Nephron (organoid): ENCODE data around the gene SSNA1.

Experiments used
- H3K27ac Mint-ChIP-seq, 3 experiments: 2 replicates each; pipeline ENCODE4 v1.8.0; 2020; ENCODE audit warnings: mixed read lengths in 3 of 3, mild to moderate bottlenecking in 2 of 3, moderate library complexity in 1 of 3
- H3K27me3 Mint-ChIP-seq: 2 replicates; pipeline ENCODE4 v1.8.0; 2021; ENCODE audit warnings: low read depth, mild to moderate bottlenecking, moderate library complexity, mixed read lengths
- H3K36me3 Mint-ChIP-seq: 2 replicates; pipeline ENCODE4 v1.8.0; 2020; ENCODE audit warnings: low read depth, mixed read lengths
- H3K4me1 Mint-ChIP-seq: 2 replicates; pipeline ENCODE4 v1.8.0; 2020; ENCODE audit warnings: mixed read lengths
- H3K4me3 Mint-ChIP-seq, 3 experiments: 2 replicates each; pipeline ENCODE4 v1.8.0; 2020; ENCODE audit warnings: mild to moderate bottlenecking in 3 of 3, mixed read lengths in 3 of 3, moderate library complexity in 2 of 3
- H3K9me3 Mint-ChIP-seq: 2 replicates; pipeline ENCODE4 v1.8.0; 2020; ENCODE audit warnings: mixed read lengths
- TF ChIP-seq, protein P1 (sequence below), 3 experiments: fragments of 200-600 bp; sonication (generic); IDR thresholded peaks; one replicate each; pipeline ENCODE4 v1.5.0; 2021; ENCODE audit warnings: antibody characterized with exemption in 3 of 3; ENCODE audit not compliant: unreplicated experiment in 3 of 3

SSNA1 gene

DNA sequence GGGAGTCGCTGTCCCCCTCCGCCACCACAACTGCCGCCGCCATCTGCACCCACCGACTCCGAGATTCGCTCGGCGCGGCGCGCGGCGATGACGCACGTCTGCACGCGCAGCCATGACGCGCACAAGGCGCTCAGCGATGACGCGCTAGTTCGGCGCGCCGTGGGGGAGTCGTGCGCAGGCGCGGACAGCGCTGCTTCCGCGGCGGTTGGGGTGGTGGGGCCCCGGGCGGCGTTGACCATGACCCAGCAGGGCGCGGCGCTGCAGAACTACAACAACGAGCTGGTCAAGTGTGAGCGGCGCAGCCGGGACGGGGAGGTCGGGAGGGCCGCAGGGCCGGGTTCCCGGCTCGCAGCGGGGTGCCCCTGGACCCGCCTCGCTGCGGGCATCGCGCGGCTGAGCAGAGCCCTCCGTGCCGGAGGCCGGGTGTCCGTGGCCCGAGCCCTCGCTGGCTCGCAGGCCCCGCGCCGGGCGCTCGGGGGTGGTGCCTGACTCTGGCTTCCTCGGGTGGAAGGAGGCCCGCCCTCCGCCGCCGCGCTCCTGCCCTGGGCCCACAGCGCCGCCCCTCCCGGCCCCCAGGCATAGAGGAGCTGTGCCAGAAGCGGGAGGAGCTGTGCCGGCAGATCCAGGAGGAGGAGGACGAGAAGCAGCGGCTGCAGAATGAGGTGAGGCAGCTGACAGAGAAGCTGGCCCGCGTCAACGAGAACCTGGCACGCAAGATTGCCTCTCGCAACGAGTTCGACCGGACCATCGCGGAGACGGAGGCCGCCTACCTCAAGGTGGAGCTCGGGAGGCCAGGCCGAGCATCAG lies at the start of gene SSNA1, which contains the start of gene ANAPC2:
Gene SSNA1 (plus strand): TSS at position 187 of the 807 bp plus-strand sequence. CDS start 51 bp downstream, at position 238.
Gene ANAPC2 (minus strand): TSS at position 71 of the 807 bp plus-strand sequence. CDS start 28 bp downstream, at position 43.
- Mint-ChIP-seq H3K9me3 (no peaks in the 10 kb centered on the region), H3K4me3 (peak within 1 kb of the TSS; percentile 91 to 99 (median 94))

GRCh38 chr9:137138722-137139467 lies 49.6 kb upstream of the SSNA1 start, which contains the start of gene GRIN1:
Gene GRIN1, plus strand, starts transcription at chr9:137139154. Its CDS starts 333 bp downstream, at chr9:137139487.
- peaks cover 84% of the 10 kb centered on the region for H3K27me3 Mint-ChIP-seq
- TF ChIP-seq, protein P1, sequence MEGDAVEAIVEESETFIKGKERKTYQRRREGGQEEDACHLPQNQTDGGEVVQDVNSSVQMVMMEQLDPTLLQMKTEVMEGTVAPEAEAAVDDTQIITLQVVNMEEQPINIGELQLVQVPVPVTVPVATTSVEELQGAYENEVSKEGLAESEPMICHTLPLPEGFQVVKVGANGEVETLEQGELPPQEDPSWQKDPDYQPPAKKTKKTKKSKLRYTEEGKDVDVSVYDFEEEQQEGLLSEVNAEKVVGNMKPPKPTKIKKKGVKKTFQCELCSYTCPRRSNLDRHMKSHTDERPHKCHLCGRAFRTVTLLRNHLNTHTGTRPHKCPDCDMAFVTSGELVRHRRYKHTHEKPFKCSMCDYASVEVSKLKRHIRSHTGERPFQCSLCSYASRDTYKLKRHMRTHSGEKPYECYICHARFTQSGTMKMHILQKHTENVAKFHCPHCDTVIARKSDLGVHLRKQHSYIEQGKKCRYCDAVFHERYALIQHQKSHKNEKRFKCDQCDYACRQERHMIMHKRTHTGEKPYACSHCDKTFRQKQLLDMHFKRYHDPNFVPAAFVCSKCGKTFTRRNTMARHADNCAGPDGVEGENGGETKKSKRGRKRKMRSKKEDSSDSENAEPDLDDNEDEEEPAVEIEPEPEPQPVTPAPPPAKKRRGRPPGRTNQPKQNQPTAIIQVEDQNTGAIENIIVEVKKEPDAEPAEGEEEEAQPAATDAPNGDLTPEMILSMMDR (IDR thresholded peaks at IDR 0.05; ENCODE audit: unreplicated experiment in 3 of 3): no peak
- peaks cover 2% of the 10 kb centered on the region for H3K9me3 Mint-ChIP-seq
- no peaks in the 10 kb centered on the region for H3K36me3 Mint-ChIP-seq
- H3K27ac Mint-ChIP-seq: no peak within 1 kb of the TSS
- no peak within 1 kb of the TSS for H3K4me3 Mint-ChIP-seq
- H3K4me1 Mint-ChIP-seq: no peaks in the 10 kb centered on the region

More for the DNA sequence above, at the start of gene SSNA1, which contains the start of gene ANAPC2:
- Mint-ChIP-seq H3K27me3 (no peaks in the 10 kb centered on the region), H3K36me3 (peaks cover 6% of the 10 kb centered on the region), H3K4me1 (peaks cover 32% of the 10 kb centered on the region), H3K27ac (peak within 1 kb of the TSS; percentile 84 to 96 (median 91))
- TF ChIP-seq, protein P1 (IDR thresholded peaks at IDR 0.05; ENCODE audit: unreplicated experiment in 3 of 3): peak in 2 of 3 experiments; percentile 14 to 29

- no peak overlapping the region for H3K4me3 Mint-ChIP-seq
- TF ChIP-seq, protein P1 (IDR thresholded peaks at IDR 0.05; ENCODE audit: unreplicated experiment in 3 of 3): no peak
- peaks cover 2% of the 10 kb centered on the region for H3K9me3 Mint-ChIP-seq
- H3K27ac Mint-ChIP-seq: no peak overlapping the region
- no peaks in the 10 kb centered on the region for H3K4me1 Mint-ChIP-seq
- H3K27me3 Mint-ChIP-seq: peaks cover 85% of the 10 kb centered on the region
- H3K36me3 Mint-ChIP-seq: no peaks in the 10 kb centered on the region
Observed at GRCh38 chr9:137139468-137140150, 48.9 kb upstream of the SSNA1 start.

GRCh38 chr9:137140151-137141012 lies 48.1 kb upstream of the SSNA1 start:
- no peak overlapping the region for H3K27ac Mint-ChIP-seq
- H3K9me3 Mint-ChIP-seq: peaks cover 2% of the 10 kb centered on the region
- H3K27me3 Mint-ChIP-seq: peaks cover 85% of the 10 kb centered on the region
- TF ChIP-seq, protein P1 (IDR thresholded peaks at IDR 0.05; ENCODE audit: unreplicated experiment in 3 of 3): no peak
- H3K36me3 Mint-ChIP-seq: no peaks in the 10 kb centered on the region
- H3K4me1 Mint-ChIP-seq: no peaks in the 10 kb centered on the region
- H3K4me3 Mint-ChIP-seq: peak overlapping the region in 2 of 3 experiments; percentile 31 to 64
